ENCODE measurements around the gene WDFY4. TPM values are rescaled to one million over a fixed set of nuclear protein-coding genes. Genes with fewer than 3 reads are reported as not detected.

Gene WDFY4
- total and polyA plus RNA-seq, 9 of the 15 experiments (the other 6 are each of a cell fraction or from before 2014, with no cell fraction given) = 0.01 to 0.02 (median 0.01) TPM; not detected in 6

- TF ChIP-seq E2F6 (IDR thresholded peaks at IDR 0.05; ENCODE audit: borderline replicate concordance in 1 of 2, extremely low read depth in 1 of 2, insufficient read depth in 1 of 2, insufficient read length in 1 of 2, low read depth in 1 of 2, low read length in 1 of 2, poor library complexity in 1 of 2, severe bottlenecking in 1 of 2) (no peak), ZNF75A (CRISPR knock-in tag; IDR thresholded peaks at IDR 0.05) (no peak), RERE (CRISPR knock-in tag; IDR thresholded peaks at IDR 0.05; ENCODE audit: borderline replicate concordance) (no peak)
- TF ChIP-seq, protein P1, sequence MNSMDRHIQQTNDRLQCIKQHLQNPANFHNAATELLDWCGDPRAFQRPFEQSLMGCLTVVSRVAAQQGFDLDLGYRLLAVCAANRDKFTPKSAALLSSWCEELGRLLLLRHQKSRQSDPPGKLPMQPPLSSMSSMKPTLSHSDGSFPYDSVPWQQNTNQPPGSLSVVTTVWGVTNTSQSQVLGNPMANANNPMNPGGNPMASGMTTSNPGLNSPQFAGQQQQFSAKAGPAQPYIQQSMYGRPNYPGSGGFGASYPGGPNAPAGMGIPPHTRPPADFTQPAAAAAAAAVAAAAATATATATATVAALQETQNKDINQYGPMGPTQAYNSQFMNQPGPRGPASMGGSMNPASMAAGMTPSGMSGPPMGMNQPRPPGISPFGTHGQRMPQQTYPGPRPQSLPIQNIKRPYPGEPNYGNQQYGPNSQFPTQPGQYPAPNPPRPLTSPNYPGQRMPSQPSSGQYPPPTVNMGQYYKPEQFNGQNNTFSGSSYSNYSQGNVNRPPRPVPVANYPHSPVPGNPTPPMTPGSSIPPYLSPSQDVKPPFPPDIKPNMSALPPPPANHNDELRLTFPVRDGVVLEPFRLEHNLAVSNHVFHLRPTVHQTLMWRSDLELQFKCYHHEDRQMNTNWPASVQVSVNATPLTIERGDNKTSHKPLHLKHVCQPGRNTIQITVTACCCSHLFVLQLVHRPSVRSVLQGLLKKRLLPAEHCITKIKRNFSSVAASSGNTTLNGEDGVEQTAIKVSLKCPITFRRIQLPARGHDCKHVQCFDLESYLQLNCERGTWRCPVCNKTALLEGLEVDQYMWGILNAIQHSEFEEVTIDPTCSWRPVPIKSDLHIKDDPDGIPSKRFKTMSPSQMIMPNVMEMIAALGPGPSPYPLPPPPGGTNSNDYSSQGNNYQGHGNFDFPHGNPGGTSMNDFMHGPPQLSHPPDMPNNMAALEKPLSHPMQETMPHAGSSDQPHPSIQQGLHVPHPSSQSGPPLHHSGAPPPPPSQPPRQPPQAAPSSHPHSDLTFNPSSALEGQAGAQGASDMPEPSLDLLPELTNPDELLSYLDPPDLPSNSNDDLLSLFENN (IDR thresholded peaks at IDR 0.05; ENCODE audit: low read depth in 2 of 2, low read length in 2 of 2) = no peak
These were observed 133.4 kb downstream of the WDFY4 start (continued) for GRCh38 chr10:48818081-48818480.
